Right atrium auricular region (tissue), 2 donors: ENCODE data around the gene PKDREJ. TPM values are rescaled to one million over a fixed set of nuclear protein-coding genes. Genes with fewer than 3 reads are reported as not detected.

ENCODE experiments used
- DNase-seq: peaks from one replicate; pipeline ENCODE4 v3.0.0-alpha.2; 2019; ENCODE audit warnings: low spot score
- H3K27ac ChIP-seq, 2 donors: fragments of 200-600 bp; sonication (generic); 1 replicate in 1 of 2; 2 replicates in 1 of 2; pipeline ENCODE4 v1.5.1; 2016 to 2019
- H3K27me3 ChIP-seq, 2 donors: fragments of 200-600 bp; sonication (generic); one replicate each; pipeline versions ENCODE4 v1.5.1 to v1.6.0; 2017 to 2019
- H3K36me3 ChIP-seq: fragments of 200-600 bp; sonication (generic); one replicate; pipeline ENCODE4 v1.5.1; 2016
- H3K4me1 ChIP-seq, 2 donors: fragments of 200-600 bp; sonication (generic); one replicate each; pipeline versions ENCODE4 v1.5.1 to v1.6.0; 2017 to 2019
- H3K4me3 ChIP-seq, 2 donors: fragments of 200-600 bp; sonication (generic); 1 replicate in 1 of 2; 2 replicates in 1 of 2; pipeline ENCODE4 v1.5.1; 2017 to 2019; ENCODE audit warnings: mild to moderate bottlenecking in 1 of 2, moderate library complexity in 1 of 2
- H3K9me3 ChIP-seq, 2 donors: fragments of 200-600 bp; sonication (generic); one replicate each; pipeline ENCODE4 v1.5.1; 2019
- CTCF ChIP-seq, 2 donors: fragments of 200-600 bp; sonication (generic); IDR thresholded peaks; one replicate each; pipeline ENCODE4 v1.5.1; 2019; ENCODE audit warnings: antibody characterized with exemption in 2 of 2
- total RNA-seq, 2 donors: library from RNA; depleted of rRNA; stranded (reverse); fragments of >200 nt; gene quantifications; one replicate each; pipeline ENCODE4 v1.1.0, GENCODE V29; 2016

Gene PKDREJ
- total RNA-seq, 2 donors from 2014 or later, result 0.04 to 0.07 TPM

DNA sequence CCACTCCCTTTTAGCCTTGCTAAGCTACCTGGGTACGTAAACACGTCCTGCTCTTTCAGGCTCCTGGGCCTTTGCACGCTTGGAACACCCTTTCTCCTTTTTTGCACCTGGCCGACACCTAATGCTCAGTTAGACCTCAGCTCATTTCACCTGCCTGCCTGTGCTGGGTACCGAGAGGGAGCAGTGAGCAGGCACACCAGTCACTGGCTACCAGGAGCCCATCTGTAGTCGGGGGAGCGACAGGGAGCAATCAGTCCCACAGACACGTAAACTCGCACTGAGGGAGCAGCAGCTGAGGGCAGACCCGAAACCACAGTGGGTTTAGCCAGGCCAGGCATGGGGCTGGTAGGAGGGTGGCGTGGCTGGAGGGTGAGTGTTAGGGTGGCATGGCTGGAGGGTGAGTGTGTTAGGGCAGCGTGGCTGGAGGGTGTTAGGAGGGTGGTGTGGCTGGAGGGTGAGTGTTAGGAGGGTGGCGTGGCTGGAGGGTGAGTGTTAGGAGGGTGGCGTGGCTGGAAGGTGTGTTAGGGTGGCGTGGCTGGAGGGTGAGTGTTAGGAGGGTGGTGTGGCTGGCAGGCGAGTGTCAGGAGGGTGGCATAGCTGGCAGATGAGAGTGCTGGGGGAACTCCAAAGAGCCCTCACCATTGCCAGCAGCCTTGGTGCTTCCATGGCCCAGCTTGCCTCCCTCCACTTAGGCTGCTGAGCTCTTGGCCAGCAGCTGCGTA, 27.1 kb upstream of the PKDREJ start:
- H3K36me3 ChIP-seq, result peaks cover 48% of the 10 kb centered on the region
- peak overlapping the region; percentile 77 to 84 for H3K27ac ChIP-seq
- no peak for DNase-seq

DNA sequence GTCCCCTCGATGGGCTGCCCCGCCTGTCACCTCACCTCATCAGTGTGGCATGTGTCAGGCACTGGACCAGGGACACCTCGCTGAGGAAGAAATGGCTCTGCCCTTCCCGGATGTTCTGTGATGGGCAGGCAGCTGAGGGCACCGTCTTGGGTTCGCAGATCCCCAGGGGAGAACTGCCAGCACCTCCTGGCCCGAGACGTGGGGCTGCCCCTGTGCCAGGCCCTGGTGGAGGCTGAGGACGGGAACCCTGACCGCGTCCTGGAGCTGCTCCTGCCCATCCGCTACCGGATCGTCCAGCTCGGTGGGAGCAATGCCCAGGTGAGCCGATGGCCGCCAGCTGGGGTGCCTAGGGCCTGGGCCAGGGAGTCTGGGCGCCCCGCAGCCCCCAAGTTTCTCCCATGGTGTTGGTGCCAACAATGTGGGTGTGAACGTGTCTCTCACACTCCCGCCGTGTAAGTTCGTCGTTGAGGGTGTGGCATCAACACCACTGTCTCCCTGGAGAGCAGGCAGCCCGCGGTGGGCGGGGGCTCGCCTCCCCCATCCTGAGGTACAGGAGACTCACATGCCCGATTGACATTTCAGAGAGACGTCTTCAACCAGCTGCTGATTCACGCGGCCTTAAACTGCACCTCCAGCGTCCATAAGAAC, 26.2 kb upstream of the PKDREJ start:
- Histone ChIP-seq H3K4me1 (peaks cover 0 to 36% of the 10 kb centered on the region in 2 donors), H3K4me3 (no peak overlapping the region), H3K27me3 (no peaks in the 10 kb centered on the region)

More for the DNA sequence above, 27.1 kb upstream of the PKDREJ start:
- no peaks in the 10 kb centered on the region for H3K27me3 ChIP-seq
- TF ChIP-seq CTCF (IDR thresholded peaks at IDR 0.05), result no peak
- H3K4me3 ChIP-seq, result no peak overlapping the region
- no peaks in the 10 kb centered on the region for H3K9me3 ChIP-seq
- peaks cover 0 to 36% of the 10 kb centered on the region in 2 donors for H3K4me1 ChIP-seq

DNA sequence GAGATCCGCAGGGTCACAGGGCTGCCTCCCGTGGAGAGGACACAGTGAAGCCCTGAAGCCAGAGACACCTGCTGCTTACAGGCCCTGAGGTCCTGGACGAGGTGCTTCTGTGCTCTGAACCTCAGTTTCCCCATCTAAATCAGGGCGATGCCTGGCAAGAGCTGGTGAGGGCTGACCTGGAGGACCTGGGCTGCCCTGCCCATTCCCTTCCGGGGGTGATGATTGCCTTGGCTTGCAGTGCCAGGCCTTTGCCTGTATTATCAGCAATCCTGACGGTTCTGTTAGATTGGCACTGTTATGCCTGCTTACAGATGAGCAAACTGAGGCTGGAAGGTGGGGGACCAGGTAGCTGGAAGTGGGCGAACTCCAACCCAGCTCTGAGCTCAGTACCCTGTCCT, 25.7 kb upstream of the PKDREJ start:
- Histone ChIP-seq H3K4me1 (peaks cover 0 to 36% of the 10 kb centered on the region in 2 donors), H3K27ac (peak overlapping the region; percentile 77 to 84), H3K4me3 (no peak overlapping the region), H3K36me3 (peaks cover 61% of the 10 kb centered on the region), H3K27me3 (no peaks in the 10 kb centered on the region), H3K9me3 (no peaks in the 10 kb centered on the region)
- no peak for DNase-seq
- no peak for TF ChIP-seq CTCF (IDR thresholded peaks at IDR 0.05)

More for the DNA sequence above, 26.2 kb upstream of the PKDREJ start:
- H3K27ac ChIP-seq, result peak overlapping the region; percentile 77 to 84
- TF ChIP-seq CTCF (IDR thresholded peaks at IDR 0.05), result no peak
- peaks cover 56% of the 10 kb centered on the region for H3K36me3 ChIP-seq
- DNase-seq, result no peak
- no peaks in the 10 kb centered on the region for H3K9me3 ChIP-seq

GRCh38 chr22:46287873-46288751, 25.0 kb upstream of the PKDREJ start:
- TF ChIP-seq CTCF (IDR thresholded peaks at IDR 0.05), result no peak
- Histone ChIP-seq H3K4me1 (peaks cover 0 to 36% of the 10 kb centered on the region in 2 donors), H3K36me3 (peaks cover 60% of the 10 kb centered on the region), H3K4me3 (peak overlapping the region in 1 of 2 donors; percentile 25), H3K27ac (peak overlapping the region; percentile 77 to 84), H3K9me3 (no peaks in the 10 kb centered on the region), H3K27me3 (no peaks in the 10 kb centered on the region)
- DNase-seq, result no peak

- peaks cover 0 to 36% of the 10 kb centered on the region in 2 donors for H3K4me1 ChIP-seq
- TF ChIP-seq CTCF (IDR thresholded peaks at IDR 0.05), result no peak
- H3K9me3 ChIP-seq, result no peaks in the 10 kb centered on the region
- no peak for DNase-seq
- H3K27ac ChIP-seq, result peak overlapping the region; percentile 77 to 84
- peaks cover 60% of the 10 kb centered on the region for H3K36me3 ChIP-seq
- H3K4me3 ChIP-seq, result peak overlapping the region in 1 of 2 donors; percentile 25
- no peaks in the 10 kb centered on the region for H3K27me3 ChIP-seq
Measured at GRCh38 chr22:46286941-46287872, 24.1 kb upstream of the PKDREJ start.
